Left lung (tissue), 10 donors: ENCODE results near the gene CIB4. TPM values are rescaled to one million over a fixed set of nuclear protein-coding genes. Genes with fewer than 3 reads are reported as not detected.
A peak's percentile ranks its signal among the peaks of the same experiment; 100 is the strongest.

ENCODE experiments used
- ATAC-seq: fragments of 200-7000 bp; cut with Tn5 transposase; one replicate; pipeline ENCODE4 v1.9.1; 2020; ENCODE audit warnings: moderate library complexity
- DNase-seq, 4 donors: peaks; one replicate each; pipeline ENCODE4 v3.0.0-alpha.2; 2013 to 2020
- H3K27ac ChIP-seq, 2 donors: fragments of 200-600 bp; sonication (generic) in 1 of 2; one replicate each; pipeline versions ENCODE4 v1.5.0 to v1.8.0; 2020 to 2021
- H3K27me3 ChIP-seq, 2 donors: fragments of 200-600 bp; sonication (generic) in 1 of 2; one replicate each; pipeline versions ENCODE4 v1.5.0 to v1.8.0; 2020 to 2021
- H3K36me3 ChIP-seq, 2 donors: fragments of 200-600 bp; sonication (generic) in 1 of 2; one replicate each; pipeline versions ENCODE4 v1.5.0 to v1.8.0; 2020 to 2021
- H3K4me1 ChIP-seq, 2 donors: fragments of 200-600 bp; one replicate each; pipeline ENCODE4 v1.8.0; 2021
- H3K4me3 ChIP-seq, 2 donors: fragments of 200-600 bp; sonication (generic) in 1 of 2; one replicate each; pipeline versions ENCODE4 v1.5.0 to v1.8.0; 2020 to 2021; ENCODE audit warnings: mild to moderate bottlenecking in 1 of 2
- H3K9me3 ChIP-seq, 2 donors: fragments of 200-600 bp; sonication (generic) in 1 of 2; one replicate each; pipeline versions ENCODE4 v1.5.0 to v1.8.0; 2020 to 2021
- CTCF ChIP-seq, 2 donors: fragments of 200-600 bp; sonication (generic) in 1 of 2; IDR thresholded peaks; one replicate each; pipeline versions ENCODE4 v1.5.0 to v1.8.0; 2021; ENCODE audit warnings: antibody characterized with exemption in 2 of 2
- intact Hi-C, 2 donors: fragments of 100-400 bp; cut with DNase I; formaldehyde crosslinking; loops; one replicate each; pipeline versions ENCODE4 v1.11.2 to v1.14.2; 2022
- polyA plus RNA-seq, 6 donors: library from polyadenylated mRNA; unstranded; fragments of 120-200 nt; gene quantifications; one replicate each; pipeline ENCODE4 v1.2.1, GENCODE V29; 2013; ENCODE audit not compliant: insufficient read length in 6 of 6
- total RNA-seq, 2 donors: library from RNA; stranded (reverse); fragmentation: NEBNext Ultra II Directional; extraction: Animal tissue kit (Norgen Biotek cat#: 25700); gene quantifications; one replicate each; pipeline ENCODE4 v1.2.1, GENCODE V29; 2021
- donor health status: DM: no; HTN: yes; CAD: no.
- donor health status: DM: no; HTN: no; CAD: no.

CIB4 gene
- total and polyA plus RNA-seq, 8 donors, result 1.0 to 2.4 (median 1.8) TPM; not detected in 2

GRCh38 chr2:26616706-26617587 lies 24.2 kb downstream of the CIB4 start:
- DNase-seq, result no peak
- Histone ChIP-seq H3K4me1 (peaks cover 7 to 26% of the 10 kb centered on the region in 2 donors), H3K9me3 (no peaks in the 10 kb centered on the region), H3K27ac (no peak overlapping the region), H3K27me3 (peaks cover 0 to 9% of the 10 kb centered on the region in 2 donors), H3K4me3 (no peak overlapping the region), H3K36me3 (no peaks in the 10 kb centered on the region)
- no peak for ATAC-seq
- intact Hi-C loops, result no loop called here
- TF ChIP-seq CTCF (IDR thresholded peaks at IDR 0.05), result no peak

- peaks cover 7 to 26% of the 10 kb centered on the region in 2 donors for H3K4me1 ChIP-seq
- no peak for TF ChIP-seq CTCF (IDR thresholded peaks at IDR 0.05)
- peaks cover 0 to 9% of the 10 kb centered on the region in 2 donors for H3K27me3 ChIP-seq
- no peak for ATAC-seq
- no peaks in the 10 kb centered on the region for H3K36me3 ChIP-seq
- H3K4me3 ChIP-seq, result no peak overlapping the region
- no peak overlapping the region for H3K27ac ChIP-seq
- intact Hi-C loops, result no loop called here
- H3K9me3 ChIP-seq, result no peaks in the 10 kb centered on the region
- DNase-seq, result peak in 2 of 4 donors; percentile 68 to 73
These were observed 25.1 kb downstream of the CIB4 start for GRCh38 chr2:26615860-26616705.

- DNase-seq (no peak), ATAC-seq (no peak)
- H3K36me3 ChIP-seq, result no peaks in the 10 kb centered on the region
- no peak for TF ChIP-seq CTCF (IDR thresholded peaks at IDR 0.05)
- peaks cover 0 to 9% of the 10 kb centered on the region in 2 donors for H3K27me3 ChIP-seq
- intact Hi-C loops, result no loop called here
- H3K27ac ChIP-seq, result no peak overlapping the region
- peaks cover 7 to 31% of the 10 kb centered on the region in 2 donors for H3K4me1 ChIP-seq
- no peaks in the 10 kb centered on the region for H3K9me3 ChIP-seq
- H3K4me3 ChIP-seq, result no peak overlapping the region
These were observed 25.8 kb downstream of the CIB4 start for GRCh38 chr2:26615336-26615859.

- H3K9me3 ChIP-seq, result no peaks in the 10 kb centered on the region
- no peaks in the 10 kb centered on the region for H3K36me3 ChIP-seq
- no peak for DNase-seq
- ATAC-seq, result peak; percentile 72
- H3K27ac ChIP-seq, result no peak overlapping the region
- no peak overlapping the region for H3K4me3 ChIP-seq
- TF ChIP-seq CTCF (IDR thresholded peaks at IDR 0.05), result no peak
- H3K4me1 ChIP-seq, result peaks cover 10 to 34% of the 10 kb centered on the region in 2 donors
- H3K27me3 ChIP-seq, result peaks cover 0 to 9% of the 10 kb centered on the region in 2 donors
- intact Hi-C loops, result no loop called here
These were observed 26.7 kb downstream of the CIB4 start for GRCh38 chr2:26614216-26615138.
